ENCODE measurements around the gene CYP46A1. TPM values are rescaled to one million over a fixed set of nuclear protein-coding genes. Genes with fewer than 3 reads are reported as not detected.

Gene CYP46A1
- total and polyA plus RNA-seq, 4 donors, result 0.33 to 2.5 (median 1.4) TPM

- Histone ChIP-seq H3K36me3 (ENCODE audit: control insufficient read depth in 4 of 4, insufficient read depth in 4 of 4, low read length in 4 of 4) (no peaks in the 10 kb centered on the region), H3K9me3 (ENCODE audit: control insufficient read depth in 4 of 4, insufficient read depth in 3 of 4, low read length in 3 of 4) (no peaks in the 10 kb centered on the region), H3K27ac (ENCODE audit: low read depth in 1 of 2, low read length in 1 of 2) (no peak overlapping the region), H3K4me1 (ENCODE audit: control insufficient read depth in 5 of 5, insufficient read depth in 5 of 5, low read length in 5 of 5) (peaks cover 0 to 11% (median 8%) of the 10 kb centered on the region in 5 donors), H3K27me3 (ENCODE audit: control insufficient read depth in 3 of 3, insufficient read depth in 3 of 3, low read length in 2 of 3) (no peaks in the 10 kb centered on the region), H3K9ac (ENCODE audit: insufficient read depth in 1 of 2, low read length in 2 of 2) (no peak overlapping the region), H3K4me3 (no peak overlapping the region)
- 93 to 95% methylated on average over 11 of the region's 11 CpGs for WGBS, 2 donors
- no peak for ATAC-seq (ENCODE audit: insufficient read depth, low FRiP score)
- no peak for TF ChIP-seq CTCF (IDR thresholded peaks at IDR 0.05; ENCODE audit: control extremely low read depth, extremely low read depth)
- no peak for DNase-seq
Observed at GRCh38 chr14:99644035-99644587, 40.0 kb upstream of the CYP46A1 start.

- peak; percentile 27 for ATAC-seq (ENCODE audit: insufficient read depth, low FRiP score)
- H3K27ac ChIP-seq (ENCODE audit: low read depth in 1 of 2, low read length in 1 of 2), result no peak within 1 kb of the TSS
Observed at GRCh38 chr14:99644723-99645544, 39.2 kb upstream of the CYP46A1 start, which contains the start of gene HHIPL1. HHIPL1 (plus strand) TSS chr14:99645129; CDS start chr14:99645208, 79 bp downstream.

GRCh38 chr14:99645545-99646505 is 38.3 kb upstream of the CYP46A1 start:
- peak overlapping the region; percentile 18 for H3K4me3 ChIP-seq
- no peaks in the 10 kb centered on the region for H3K36me3 ChIP-seq (ENCODE audit: control insufficient read depth in 4 of 4, insufficient read depth in 4 of 4, low read length in 4 of 4)
- no peaks in the 10 kb centered on the region for H3K27me3 ChIP-seq (ENCODE audit: control insufficient read depth in 3 of 3, insufficient read depth in 3 of 3, low read length in 2 of 3)
- WGBS, 2 donors, result 47 to 50% methylated on average over 32 of the region's 32 CpGs
- no peaks in the 10 kb centered on the region for H3K9me3 ChIP-seq (ENCODE audit: control insufficient read depth in 4 of 4, insufficient read depth in 3 of 4, low read length in 3 of 4)
- no peak for TF ChIP-seq CTCF (IDR thresholded peaks at IDR 0.05; ENCODE audit: control extremely low read depth, extremely low read depth)
- DNase-seq, result no peak
- peak overlapping the region in 1 of 2 donors; percentile 19 for H3K9ac ChIP-seq (ENCODE audit: insufficient read depth in 1 of 2, low read length in 2 of 2)
- H3K27ac ChIP-seq (ENCODE audit: low read depth in 1 of 2, low read length in 1 of 2), result no peak overlapping the region
- ATAC-seq (ENCODE audit: insufficient read depth, low FRiP score), result no peak
- peaks cover 0 to 11% (median 8%) of the 10 kb centered on the region in 5 donors for H3K4me1 ChIP-seq (ENCODE audit: control insufficient read depth in 5 of 5, insufficient read depth in 5 of 5, low read length in 5 of 5)

More at GRCh38 chr14:99644723-99645544, 39.2 kb upstream of the CYP46A1 start, which contains the start of gene HHIPL1:
- Histone ChIP-seq H3K4me1 (ENCODE audit: control insufficient read depth in 5 of 5, insufficient read depth in 5 of 5, low read length in 5 of 5) (peaks cover 0 to 11% (median 8%) of the 10 kb centered on the region in 5 donors), H3K9ac (ENCODE audit: insufficient read depth in 1 of 2, low read length in 2 of 2) (peak within 1 kb of the TSS in 1 of 2 donors; percentile 49), H3K4me3 (peak within 1 kb of the TSS; percentile 18), H3K36me3 (ENCODE audit: control insufficient read depth in 4 of 4, insufficient read depth in 4 of 4, low read length in 4 of 4) (no peaks in the 10 kb centered on the region), H3K9me3 (ENCODE audit: control insufficient read depth in 4 of 4, insufficient read depth in 3 of 4, low read length in 3 of 4) (no peaks in the 10 kb centered on the region), H3K27me3 (ENCODE audit: control insufficient read depth in 3 of 3, insufficient read depth in 3 of 3, low read length in 2 of 3) (no peaks in the 10 kb centered on the region)
- DNase-seq, result peak; percentile 42 to 72 (median 59)
- no peak for TF ChIP-seq CTCF (IDR thresholded peaks at IDR 0.05; ENCODE audit: control extremely low read depth, extremely low read depth)
- WGBS, 2 donors, result 7 to 8% methylated on average over 89 to 91 of the region's 91 CpGs

Data from lung (tissue), 12 donors.